GM20000 (cell line): ENCODE measurements around the gene SLC7A1.

ENCODE experiments used
- DNase-seq: peaks from one replicate; pipeline ENCODE4 v3.0.0; 2012; ENCODE audit warnings: low spot score
- CTCF ChIP-seq: IDR thresholded peaks from 2 replicates; pipeline ENCODE4 v1.5.1; 2012; ENCODE audit warnings: mild to moderate bottlenecking, control low read depth; ENCODE audit errors: extremely low read depth, missing control alignments

SLC7A1 gene

GRCh38 chr13:29538652-29539040, 56.8 kb downstream of the SLC7A1 start:
- DNase-seq, result no peak
- no peak for TF ChIP-seq CTCF

- no peak for DNase-seq
- TF ChIP-seq CTCF, result no peak
These were observed 57.5 kb downstream of the SLC7A1 start for GRCh38 chr13:29537736-29538651.

GRCh38 chr13:29536853-29537252, 58.6 kb downstream of the SLC7A1 start:
- no peak for TF ChIP-seq CTCF
- no peak for DNase-seq

GRCh38 chr13:29535663-29536655, 59.5 kb downstream of the SLC7A1 start:
- DNase-seq, result no peak
- TF ChIP-seq CTCF, result no peak

- no peak for DNase-seq
- TF ChIP-seq CTCF, result no peak
These were observed 61.4 kb downstream of the SLC7A1 start for GRCh38 chr13:29534083-29534482.

- no peak for TF ChIP-seq CTCF
- no peak for DNase-seq
These were observed 62.7 kb downstream of the SLC7A1 start for GRCh38 chr13:29532821-29533220.

GRCh38 chr13:29532116-29532515, 63.4 kb downstream of the SLC7A1 start:
- TF ChIP-seq CTCF, result no peak
- DNase-seq, result no peak
